Stimulated activated CD4-positive, alpha-beta T cell treated with anti-CD3 and anti-CD28 coated beads, Interleukin-4, amount 100 ng/mL, for 4 hours (primary cell): ENCODE data around the gene HPSE2.
"Not testable (repeated sequence)": the region's sequence is repeated elsewhere in the genome, so short reads cannot be mapped to it uniquely, and the experiment has no call there.

Source experiments
- DNase-seq, 2 experiments: peaks; one replicate each; pipeline ENCODE4 v3.0.0-alpha.2; 2020

The HPSE2 gene

DNA sequence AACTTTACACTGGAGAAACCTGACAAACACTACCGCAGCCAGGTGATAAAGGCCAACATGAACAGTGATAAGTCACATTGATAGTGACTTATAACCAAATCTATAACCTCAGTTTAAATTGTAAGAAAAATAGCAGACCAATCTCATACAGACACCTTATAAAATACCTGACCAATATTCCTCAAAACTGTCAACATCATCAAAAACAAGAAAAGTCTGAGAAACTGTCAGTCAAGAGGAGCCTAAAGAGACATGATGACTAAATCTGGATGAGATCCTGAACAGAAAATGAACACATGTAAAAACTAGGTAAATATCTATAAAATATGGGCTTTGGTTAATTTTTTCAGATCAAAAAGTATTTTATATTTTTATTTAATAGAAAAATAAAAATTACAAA is 233.3 kb downstream of the HPSE2 start:
- DNase-seq: no peak

- DNase-seq: no peak
Measured at GRCh38 chr10:98997596-98997995, 238.1 kb downstream of the HPSE2 start.

- no peak for DNase-seq
Measured at GRCh38 chr10:98994030-98994429, 241.6 kb downstream of the HPSE2 start.

DNA sequence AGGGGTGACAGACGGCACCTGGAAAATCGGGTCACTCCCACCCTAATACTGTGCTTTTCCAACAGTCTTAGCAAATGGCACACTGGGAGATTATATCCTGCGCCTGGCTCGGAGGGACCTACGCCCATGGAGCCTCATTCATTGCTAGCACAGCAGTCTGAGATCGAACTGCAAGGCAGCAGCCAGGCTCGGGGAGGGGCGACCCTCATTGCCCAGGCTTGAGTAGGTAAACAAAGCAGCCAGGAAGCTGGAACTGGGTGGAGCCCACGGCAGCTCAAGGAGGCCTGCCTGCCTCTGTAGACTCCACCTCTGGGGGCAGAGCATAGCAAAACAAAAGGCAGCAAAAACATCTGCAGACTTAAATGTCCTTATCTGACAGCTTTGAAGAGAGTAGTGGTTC is 251.9 kb downstream of the HPSE2 start:
- DNase-seq: not testable (repeated sequence)

- DNase-seq: no peak
Measured at GRCh38 chr10:98980353-98980752, 255.3 kb downstream of the HPSE2 start.

- DNase-seq: no peak
Measured at GRCh38 chr10:98971464-98971863, 264.2 kb downstream of the HPSE2 start.

DNA sequence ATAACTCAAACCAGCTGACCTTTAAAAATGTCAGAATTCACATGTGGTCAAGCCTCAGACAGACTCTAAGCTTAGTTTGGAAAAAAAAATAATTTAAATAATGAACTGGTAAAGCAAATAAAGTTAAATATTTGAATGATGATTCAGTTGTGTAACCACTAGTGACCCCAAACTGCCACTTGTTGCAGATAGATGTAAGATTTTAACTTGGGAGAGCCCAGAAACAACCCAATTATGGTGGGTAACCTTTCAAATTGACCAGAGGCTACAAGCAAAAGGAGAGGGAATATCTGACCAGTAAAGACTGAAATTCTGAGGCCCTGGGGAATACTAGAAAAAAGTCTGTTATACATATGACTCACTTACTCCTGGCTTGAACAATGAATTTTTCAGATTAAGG is 268.1 kb downstream of the HPSE2 start:
- DNase-seq: no peak

DNA sequence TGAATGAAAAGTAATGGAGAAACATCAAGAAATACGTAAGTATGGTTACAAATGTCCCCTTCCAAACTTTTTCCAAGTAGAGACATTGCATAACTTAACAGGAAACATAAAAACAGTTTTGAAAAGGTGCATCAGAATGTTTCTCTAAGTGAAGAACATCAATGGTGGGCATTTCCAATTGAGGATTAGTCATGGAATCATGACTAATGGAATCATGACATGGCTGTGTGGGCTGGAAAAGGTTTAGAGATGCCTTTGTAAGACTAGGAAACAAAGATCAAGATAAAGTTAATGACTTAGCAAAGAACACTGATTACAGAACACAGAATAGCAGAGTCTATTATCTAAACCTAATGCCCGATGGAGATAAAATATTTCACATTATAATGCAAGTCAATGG is 272.0 kb downstream of the HPSE2 start:
- no peak for DNase-seq

DNA sequence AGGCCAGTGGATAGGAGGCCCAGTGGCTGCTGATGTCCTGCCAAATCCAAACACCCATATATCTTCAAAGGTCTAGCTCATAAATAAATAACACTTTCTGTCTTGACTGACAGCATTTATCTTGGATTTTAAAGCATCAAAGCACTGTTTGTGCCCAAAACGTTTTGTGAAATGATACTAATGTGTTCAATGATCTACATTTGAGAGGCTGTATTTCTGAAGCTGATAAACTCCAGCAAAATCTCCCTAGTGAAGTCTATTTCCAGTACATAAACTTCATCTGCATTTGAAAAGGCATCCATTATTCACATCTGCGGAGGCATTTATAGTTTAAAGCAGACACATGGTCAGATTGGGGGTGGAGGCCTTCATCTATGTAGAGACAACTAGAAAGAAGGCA is 276.3 kb downstream of the HPSE2 start:
- no peak for DNase-seq

- DNase-seq: no peak
Measured at GRCh38 chr10:98957801-98958200, 277.9 kb downstream of the HPSE2 start.

GRCh38 chr10:98956576-98957260 is 278.9 kb downstream of the HPSE2 start:
- DNase-seq: no peak

GRCh38 chr10:98953251-98953650 is 282.4 kb downstream of the HPSE2 start:
- no peak for DNase-seq

DNA sequence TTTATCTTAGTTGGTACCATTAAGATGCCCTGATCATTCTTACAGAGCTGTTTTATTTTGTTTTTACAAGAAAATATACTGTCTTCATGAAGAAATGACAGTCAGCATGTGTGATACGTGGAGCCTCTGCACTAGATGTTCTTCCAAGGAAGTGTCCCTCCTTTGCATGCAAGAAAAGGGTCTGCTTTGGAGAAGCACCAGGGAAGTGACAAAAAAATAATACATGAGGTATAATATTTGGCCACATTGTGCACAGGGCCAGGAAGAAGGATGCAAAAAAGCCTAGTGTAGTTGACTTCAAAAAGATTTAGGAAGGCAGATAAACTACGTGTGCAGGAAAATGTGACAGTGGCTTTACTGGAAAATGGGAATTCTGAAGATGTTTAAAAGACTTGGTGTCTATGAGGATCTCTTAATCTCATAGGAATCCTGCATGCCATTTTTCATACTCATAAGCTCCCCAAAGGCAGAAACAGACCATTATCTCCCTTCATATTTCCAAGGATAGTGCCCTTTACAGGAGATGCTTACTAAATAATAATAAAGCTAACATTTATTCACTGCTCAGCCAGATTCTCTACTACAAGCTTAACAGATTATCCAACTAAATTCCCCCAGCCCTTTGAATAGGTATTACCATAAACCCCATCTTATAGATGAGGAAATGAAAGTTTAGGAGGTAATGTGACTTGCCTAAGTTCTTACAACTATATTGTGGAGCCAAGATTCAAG is 284.2 kb downstream of the HPSE2 start:
- no peak for DNase-seq

GRCh38 chr10:98950106-98950505 is 285.5 kb downstream of the HPSE2 start:
- no peak for DNase-seq

DNA sequence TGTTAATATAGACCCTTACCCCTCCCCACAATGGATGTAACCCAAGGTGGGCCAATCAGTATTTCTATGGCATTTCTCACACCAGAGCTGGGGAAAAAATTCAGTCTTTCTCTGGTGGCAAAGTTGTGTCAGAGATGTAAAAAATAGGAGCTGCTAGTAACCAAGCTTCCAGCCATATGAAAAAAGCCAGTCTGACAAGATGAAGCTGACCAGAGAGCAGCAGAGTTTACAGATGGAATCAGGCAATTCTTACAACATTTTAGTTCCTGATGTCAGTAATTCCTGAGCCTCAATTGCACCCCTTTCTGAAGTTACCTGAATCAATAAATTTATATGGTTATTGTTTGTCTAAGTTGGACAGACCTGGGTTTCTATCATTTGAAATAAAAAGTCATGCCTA is 286.3 kb downstream of the HPSE2 start:
- no peak for DNase-seq

GRCh38 chr10:98943681-98944080 is 292.0 kb downstream of the HPSE2 start:
- DNase-seq: no peak

DNA sequence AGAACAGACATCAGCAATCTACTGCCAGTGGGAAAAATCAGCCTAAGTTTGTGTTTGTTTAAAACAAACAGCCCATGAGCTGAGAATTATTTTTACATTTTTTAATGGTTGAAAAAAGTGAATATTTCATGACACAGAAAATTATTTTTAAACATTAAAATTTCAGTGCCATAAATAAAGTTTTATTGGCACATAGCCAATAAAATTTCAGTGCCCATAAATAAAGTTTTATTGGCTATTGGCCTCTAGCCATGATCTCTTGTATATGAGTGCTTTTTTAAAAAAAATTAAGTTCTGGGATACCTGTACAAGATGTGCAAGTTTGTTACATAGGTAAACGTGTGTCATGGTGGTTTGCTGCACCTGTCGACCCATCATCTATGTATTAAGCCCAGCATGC is 305.9 kb downstream of the HPSE2 start:
- no peak for DNase-seq

GRCh38 chr10:98925651-98926050 is 310.0 kb downstream of the HPSE2 start:
- no peak for DNase-seq

- DNase-seq: no peak
Measured at GRCh38 chr10:98924526-98924925, 311.1 kb downstream of the HPSE2 start.

DNA sequence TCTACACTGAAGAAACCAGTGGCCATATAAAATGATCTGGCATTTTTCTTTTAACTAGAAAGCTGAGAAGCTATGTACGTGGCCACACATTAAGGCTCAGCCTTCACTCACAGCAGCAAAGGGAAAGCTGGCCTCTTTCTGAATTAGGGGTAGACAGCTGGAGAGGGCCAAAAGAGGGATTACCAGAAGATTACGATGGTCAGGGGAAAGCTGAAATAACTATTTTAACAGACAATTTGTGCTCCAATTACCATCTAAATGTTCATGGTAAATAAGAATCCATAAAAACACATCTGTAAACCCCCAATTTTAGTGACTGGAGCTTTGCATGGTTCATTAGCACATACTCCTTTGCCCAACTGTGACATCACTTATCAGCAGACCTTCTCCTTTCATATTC is 314.3 kb downstream of the HPSE2 start:
- DNase-seq: no peak

- no peak for DNase-seq
Measured at GRCh38 chr10:98920807-98921206, 314.8 kb downstream of the HPSE2 start.

GRCh38 chr10:98920360-98920759 is 315.3 kb downstream of the HPSE2 start:
- no peak for DNase-seq

DNA sequence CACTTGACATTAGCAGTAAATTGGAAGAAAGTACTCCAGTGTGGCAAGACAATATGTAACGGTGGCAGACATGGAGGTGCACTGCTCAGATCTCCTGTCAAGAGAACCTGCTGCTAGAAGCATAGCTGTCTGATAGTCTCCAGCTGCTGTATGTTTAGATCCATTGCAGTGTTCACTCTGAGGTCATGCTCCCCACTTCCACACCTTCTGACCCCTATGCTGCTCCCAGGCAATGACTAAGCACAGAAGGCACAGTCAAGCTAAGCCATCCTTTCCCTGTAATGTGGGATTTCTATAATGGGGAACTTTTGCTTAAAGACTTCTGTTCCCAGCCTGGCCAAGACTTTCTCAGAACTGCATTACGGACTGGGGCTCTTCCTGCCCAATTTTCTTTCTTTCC is 315.8 kb downstream of the HPSE2 start:
- no peak for DNase-seq

GRCh38 chr10:98917828-98918227 is 317.8 kb downstream of the HPSE2 start:
- no peak for DNase-seq
